Skeletal muscle tissue (tissue), 4 donors: ENCODE results near the gene TSG101. TPM values are rescaled to one million over a fixed set of nuclear protein-coding genes. Genes with fewer than 3 reads are reported as not detected.

ENCODE experiments used
- H3K27ac ChIP-seq: one replicate; pipeline ENCODE4 v1.7.0; 2013; ENCODE audit warnings: mild to moderate bottlenecking, low read depth, low read length, inconsistent platforms
- H3K27me3 ChIP-seq, 3 donors: one replicate each; pipeline ENCODE4 v1.7.0; 2013; ENCODE audit warnings: low read length in 3 of 3; ENCODE audit not compliant: control insufficient read depth in 3 of 3, insufficient read depth in 3 of 3
- H3K36me3 ChIP-seq, 3 donors: one replicate each; pipeline ENCODE4 v1.7.0; 2013; ENCODE audit warnings: low read length in 3 of 3; ENCODE audit not compliant: control insufficient read depth in 3 of 3, insufficient read depth in 3 of 3
- H3K4me1 ChIP-seq, 3 donors: one replicate each; pipeline ENCODE4 v1.7.0; 2013; ENCODE audit warnings: low read length in 3 of 3, mild to moderate bottlenecking in 3 of 3; ENCODE audit not compliant: control insufficient read depth in 3 of 3, insufficient read depth in 3 of 3
- H3K4me3 ChIP-seq, 3 donors: one replicate each; pipeline ENCODE4 v1.7.0; 2013; ENCODE audit warnings: low read length in 3 of 3
- H3K9ac ChIP-seq, 3 donors: one replicate each; pipeline ENCODE4 v1.7.0; 2013; ENCODE audit warnings: low read length in 3 of 3, mild to moderate bottlenecking in 3 of 3, moderate library complexity in 2 of 3, low read depth in 1 of 3
- H3K9me3 ChIP-seq, 3 donors: one replicate each; pipeline ENCODE4 v1.7.0; 2013; ENCODE audit warnings: low read length in 3 of 3; ENCODE audit not compliant: control insufficient read depth in 3 of 3
- total RNA-seq: library from RNA; depleted of rRNA; stranded (reverse); fragments of >200 nt; gene quantifications from one replicate; pipeline ENCODE4 v1.2.3, GENCODE V29; 2014
- donor health status: Osteomylitis.

TSG101 gene
- total RNA-seq, 1 donor from 2014 or later = 45.4 TPM

- no peak overlapping the region for H3K9ac ChIP-seq
- no peaks in the 10 kb centered on the region for H3K4me1 ChIP-seq
- no peaks in the 10 kb centered on the region for H3K9me3 ChIP-seq
- H3K36me3 ChIP-seq = peaks cover 0 to 12% (median 6%) of the 10 kb centered on the region in 3 donors
- H3K27me3 ChIP-seq = no peaks in the 10 kb centered on the region
- H3K27ac ChIP-seq = no peak overlapping the region
- H3K4me3 ChIP-seq = no peak overlapping the region
Measured at GRCh38 chr11:18534245-18534644, 7.5 kb upstream of the TSG101 start.

GRCh38 chr11:18533365-18533764 lies 6.6 kb upstream of the TSG101 start:
- no peak overlapping the region for H3K9ac ChIP-seq
- no peaks in the 10 kb centered on the region for H3K9me3 ChIP-seq
- H3K4me1 ChIP-seq = no peaks in the 10 kb centered on the region
- no peak overlapping the region for H3K4me3 ChIP-seq
- peaks cover 0 to 12% (median 6%) of the 10 kb centered on the region in 3 donors for H3K36me3 ChIP-seq
- H3K27me3 ChIP-seq = no peaks in the 10 kb centered on the region
- no peak overlapping the region for H3K27ac ChIP-seq

GRCh38 chr11:18527512-18527911 lies 770 bp upstream of the TSG101 start:
- peak overlapping the region; percentile 90 to 100 (median 97) for H3K9ac ChIP-seq
- H3K9me3 ChIP-seq = no peaks in the 10 kb centered on the region
- peak overlapping the region; percentile 91 for H3K27ac ChIP-seq
- H3K4me3 ChIP-seq = peak overlapping the region; percentile 82 to 98 (median 96)
- no peaks in the 10 kb centered on the region for H3K27me3 ChIP-seq
- H3K36me3 ChIP-seq = peaks cover 0 to 6% (median 5%) of the 10 kb centered on the region in 3 donors
- H3K4me1 ChIP-seq = peaks cover 4 to 12% (median 6%) of the 10 kb centered on the region in 3 donors

GRCh38 chr11:18526130-18526520 lies 617 bp downstream of the TSG101 start:
- peak overlapping the region; percentile 82 to 98 (median 96) for H3K4me3 ChIP-seq
- peaks cover 4 to 12% (median 10%) of the 10 kb centered on the region in 3 donors for H3K4me1 ChIP-seq
- peak overlapping the region; percentile 91 for H3K27ac ChIP-seq
- no peaks in the 10 kb centered on the region for H3K27me3 ChIP-seq
- H3K36me3 ChIP-seq = peaks cover 0 to 7% (median 6%) of the 10 kb centered on the region in 3 donors
- H3K9ac ChIP-seq = peak overlapping the region; percentile 90 to 100 (median 97)
- H3K9me3 ChIP-seq = no peaks in the 10 kb centered on the region

- H3K4me1 ChIP-seq = peaks cover 4 to 12% (median 10%) of the 10 kb centered on the region in 3 donors
- peaks cover 0 to 9% (median 9%) of the 10 kb centered on the region in 3 donors for H3K36me3 ChIP-seq
- H3K27ac ChIP-seq = no peak overlapping the region
- no peak overlapping the region for H3K9ac ChIP-seq
- H3K4me3 ChIP-seq = no peak overlapping the region
- H3K27me3 ChIP-seq = no peaks in the 10 kb centered on the region
- H3K9me3 ChIP-seq = no peaks in the 10 kb centered on the region
Measured at GRCh38 chr11:18524248-18524647, 2.5 kb downstream of the TSG101 start.

- Histone ChIP-seq H3K27ac (no peak overlapping the region), H3K9me3 (no peaks in the 10 kb centered on the region), H3K4me3 (no peak overlapping the region), H3K4me1 (peaks cover 4 to 12% (median 10%) of the 10 kb centered on the region in 3 donors), H3K27me3 (no peaks in the 10 kb centered on the region), H3K9ac (no peak overlapping the region), H3K36me3 (peaks cover 0 to 10% (median 9%) of the 10 kb centered on the region in 3 donors)
Measured at GRCh38 chr11:18523084-18523483, 3.7 kb downstream of the TSG101 start.

GRCh38 chr11:18522388-18522787 lies 4.4 kb downstream of the TSG101 start:
- Histone ChIP-seq H3K4me3 (no peak overlapping the region), H3K36me3 (peaks cover 0 to 13% (median 9%) of the 10 kb centered on the region in 3 donors), H3K27ac (no peak overlapping the region), H3K27me3 (no peaks in the 10 kb centered on the region), H3K4me1 (peaks cover 0 to 9% (median 6%) of the 10 kb centered on the region in 3 donors), H3K9ac (no peak overlapping the region), H3K9me3 (no peaks in the 10 kb centered on the region)

- Histone ChIP-seq H3K9ac (no peak overlapping the region), H3K9me3 (no peaks in the 10 kb centered on the region), H3K27me3 (no peaks in the 10 kb centered on the region), H3K27ac (no peak overlapping the region), H3K4me1 (peaks cover 0 to 7% (median 6%) of the 10 kb centered on the region in 3 donors), H3K36me3 (peaks cover 0 to 13% (median 11%) of the 10 kb centered on the region in 3 donors), H3K4me3 (no peak overlapping the region)
Measured at GRCh38 chr11:18521122-18521521, 5.6 kb downstream of the TSG101 start.

GRCh38 chr11:18502352-18502751 lies 24.4 kb downstream of the TSG101 start:
- Histone ChIP-seq H3K9ac (no peak overlapping the region), H3K36me3 (peaks cover 17 to 57% (median 47%) of the 10 kb centered on the region in 3 donors), H3K27ac (no peak overlapping the region), H3K27me3 (no peaks in the 10 kb centered on the region), H3K9me3 (no peaks in the 10 kb centered on the region), H3K4me3 (no peak overlapping the region), H3K4me1 (no peaks in the 10 kb centered on the region)

- no peaks in the 10 kb centered on the region for H3K27me3 ChIP-seq
- H3K4me1 ChIP-seq = no peaks in the 10 kb centered on the region
- no peaks in the 10 kb centered on the region for H3K9me3 ChIP-seq
- no peak overlapping the region for H3K9ac ChIP-seq
- H3K36me3 ChIP-seq = peaks cover 18 to 57% (median 47%) of the 10 kb centered on the region in 3 donors
- H3K4me3 ChIP-seq = no peak overlapping the region
- no peak overlapping the region for H3K27ac ChIP-seq
Measured at GRCh38 chr11:18501629-18502028, 25.1 kb downstream of the TSG101 start.
